Measurements from ENCODE around the gene OR10A5.

DNA sequence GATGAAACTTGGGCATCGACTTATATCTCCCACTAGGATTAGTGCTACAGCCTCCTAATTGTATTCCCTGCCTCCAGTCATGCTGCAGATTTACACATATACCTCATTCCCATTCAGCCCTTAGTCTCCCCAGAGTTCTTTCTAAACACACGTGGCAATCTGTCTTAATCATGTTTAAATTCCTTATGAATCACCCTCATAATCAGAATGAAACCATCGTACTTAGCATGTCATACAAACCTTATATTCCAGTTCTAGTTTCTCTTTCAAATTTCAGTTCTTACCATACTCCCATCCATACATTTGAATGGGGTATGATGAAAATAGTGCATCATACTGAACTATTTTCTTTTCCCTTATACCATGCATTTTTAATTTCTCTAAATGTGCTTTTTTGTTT, 11.4 kb downstream of the OR10A5 start:
- TF ChIP-seq POLR2AphosphoS5 (IDR thresholded peaks at IDR 0.05) = no peak
- TF ChIP-seq, protein P1, sequence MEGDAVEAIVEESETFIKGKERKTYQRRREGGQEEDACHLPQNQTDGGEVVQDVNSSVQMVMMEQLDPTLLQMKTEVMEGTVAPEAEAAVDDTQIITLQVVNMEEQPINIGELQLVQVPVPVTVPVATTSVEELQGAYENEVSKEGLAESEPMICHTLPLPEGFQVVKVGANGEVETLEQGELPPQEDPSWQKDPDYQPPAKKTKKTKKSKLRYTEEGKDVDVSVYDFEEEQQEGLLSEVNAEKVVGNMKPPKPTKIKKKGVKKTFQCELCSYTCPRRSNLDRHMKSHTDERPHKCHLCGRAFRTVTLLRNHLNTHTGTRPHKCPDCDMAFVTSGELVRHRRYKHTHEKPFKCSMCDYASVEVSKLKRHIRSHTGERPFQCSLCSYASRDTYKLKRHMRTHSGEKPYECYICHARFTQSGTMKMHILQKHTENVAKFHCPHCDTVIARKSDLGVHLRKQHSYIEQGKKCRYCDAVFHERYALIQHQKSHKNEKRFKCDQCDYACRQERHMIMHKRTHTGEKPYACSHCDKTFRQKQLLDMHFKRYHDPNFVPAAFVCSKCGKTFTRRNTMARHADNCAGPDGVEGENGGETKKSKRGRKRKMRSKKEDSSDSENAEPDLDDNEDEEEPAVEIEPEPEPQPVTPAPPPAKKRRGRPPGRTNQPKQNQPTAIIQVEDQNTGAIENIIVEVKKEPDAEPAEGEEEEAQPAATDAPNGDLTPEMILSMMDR (IDR thresholded peaks at IDR 0.05) = no peak
